H7 (cell line): ENCODE data around the gene SCGB1D1. TPM values are rescaled to one million over a fixed set of nuclear protein-coding genes. Genes with fewer than 3 reads are reported as not detected.
A peak's percentile ranks its signal among the peaks of the same experiment; 100 is the strongest.
"Not testable (repeated sequence)": the region's sequence is repeated elsewhere in the genome, so short reads cannot be mapped to it uniquely, and the experiment has no call there.

ENCODE experiments used
- DNase-seq: peaks from one replicate; pipeline ENCODE4 v3.0.0; 2012
- H3K27me3 ChIP-seq: 2 replicates; pipeline ENCODE4 v1.6.0; 2011; ENCODE audit warnings: mild to moderate bottlenecking, low read length; ENCODE audit not compliant: control insufficient read depth, insufficient read depth
- H3K36me3 ChIP-seq: replicated peaks from 2 replicates; pipeline ENCODE4 v1.5.1; 2011; ENCODE audit warnings: low read length; ENCODE audit not compliant: control insufficient read depth, insufficient read depth
- H3K4me3 ChIP-seq: 2 replicates; pipeline ENCODE4 v1.5.1; 2011; ENCODE audit warnings: low read depth, mild to moderate bottlenecking, control low read depth, low read length, moderate library complexity; ENCODE audit not compliant: insufficient read depth
- total RNA-seq: library from RNA; depleted of rRNA; stranded (reverse); fragments of >200 nt; shearing (Covaris generic); gene quantifications from 2 replicates; pipeline ENCODE4 v1.2.3, GENCODE V29; 2014

SCGB1D1 gene
- total RNA-seq, 1 experiment from 2014 or later, result not detected

DNA sequence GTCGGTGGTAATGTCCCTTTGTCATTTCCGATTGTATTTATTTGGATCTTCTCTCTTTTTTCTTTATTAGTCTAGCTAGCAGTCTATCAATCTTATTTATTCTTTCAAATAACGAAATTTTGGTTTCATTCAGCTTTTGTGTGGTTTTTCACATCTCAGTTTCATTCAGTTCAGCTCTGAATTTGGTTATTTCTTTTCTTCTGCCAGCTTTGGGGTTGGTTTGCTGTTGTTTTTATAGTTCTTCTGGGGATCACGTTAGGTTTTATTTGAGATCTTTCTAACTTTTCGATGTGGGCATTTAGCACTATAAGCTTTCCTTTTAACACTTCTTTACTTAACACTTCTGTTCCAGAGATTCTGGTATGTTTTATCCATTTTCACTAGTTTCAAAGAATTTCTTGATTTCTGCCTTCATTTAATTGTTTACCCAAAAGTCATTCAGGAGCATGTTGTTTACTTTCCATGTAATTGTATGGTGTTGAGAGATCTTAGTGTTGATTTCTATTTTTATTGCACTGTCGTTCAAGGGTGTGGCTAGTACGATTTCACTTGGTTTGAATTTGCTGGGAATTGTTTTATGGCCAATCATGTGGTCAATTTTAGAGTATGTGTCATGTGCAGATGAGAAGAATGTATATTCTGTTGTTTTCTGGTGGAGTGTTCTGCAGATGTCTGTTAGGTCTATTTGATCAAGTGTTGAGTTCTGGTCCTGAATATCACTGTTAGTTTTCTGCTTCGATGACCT lies 7.7 kb upstream of the SCGB1D1 start:
- Histone ChIP-seq H3K36me3 (no peaks in the 10 kb centered on the region), H3K4me3 (no peak overlapping the region), H3K27me3 (no peaks in the 10 kb centered on the region)
- no peak for DNase-seq

DNA sequence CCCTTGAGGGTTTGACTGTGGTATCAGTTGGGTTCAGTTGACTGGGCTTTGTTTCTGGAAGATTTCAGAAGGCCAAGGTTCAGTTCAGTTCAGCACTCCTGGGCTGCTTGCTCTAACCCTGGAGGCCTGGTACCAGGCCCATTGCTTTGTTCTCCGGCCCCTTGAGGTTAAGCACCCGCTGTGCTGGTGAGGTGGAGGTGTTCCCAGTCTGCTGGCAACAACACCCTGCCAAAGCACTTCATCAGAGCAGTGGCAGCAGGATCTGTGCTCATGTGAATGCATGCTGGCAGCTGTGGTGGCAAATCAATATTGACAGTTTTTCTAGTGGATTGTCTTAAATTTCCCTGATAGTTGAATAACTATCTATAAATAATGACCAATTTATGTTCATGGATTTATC lies 3.8 kb upstream of the SCGB1D1 start:
- Histone ChIP-seq H3K36me3 (no peaks in the 10 kb centered on the region), H3K4me3 (no peak overlapping the region), H3K27me3 (no peaks in the 10 kb centered on the region)
- DNase-seq, result no peak

DNA sequence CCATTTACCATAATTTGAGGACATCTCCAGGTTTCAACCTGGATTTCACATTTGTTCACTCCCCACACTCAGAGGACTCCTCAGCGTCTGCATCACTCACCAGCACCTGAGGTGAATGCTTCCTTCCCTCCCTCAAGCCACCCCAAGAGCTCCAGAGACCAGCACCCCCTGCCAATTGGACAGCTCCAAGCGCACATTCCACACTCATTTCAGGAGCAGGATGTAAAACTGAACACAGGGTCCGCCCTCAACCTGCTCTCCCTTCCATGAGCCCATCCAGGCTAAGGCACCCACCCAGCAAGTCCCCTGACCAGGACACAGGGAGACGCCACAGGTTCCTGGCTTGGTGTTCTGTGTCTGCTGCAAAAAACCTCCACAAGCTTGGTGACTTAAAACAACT lies 3.9 kb downstream of the SCGB1D1 start:
- H3K36me3 ChIP-seq, result no peaks in the 10 kb centered on the region
- H3K27me3 ChIP-seq, result no peaks in the 10 kb centered on the region
- peak; percentile 32 for DNase-seq
- no peak overlapping the region for H3K4me3 ChIP-seq

DNA sequence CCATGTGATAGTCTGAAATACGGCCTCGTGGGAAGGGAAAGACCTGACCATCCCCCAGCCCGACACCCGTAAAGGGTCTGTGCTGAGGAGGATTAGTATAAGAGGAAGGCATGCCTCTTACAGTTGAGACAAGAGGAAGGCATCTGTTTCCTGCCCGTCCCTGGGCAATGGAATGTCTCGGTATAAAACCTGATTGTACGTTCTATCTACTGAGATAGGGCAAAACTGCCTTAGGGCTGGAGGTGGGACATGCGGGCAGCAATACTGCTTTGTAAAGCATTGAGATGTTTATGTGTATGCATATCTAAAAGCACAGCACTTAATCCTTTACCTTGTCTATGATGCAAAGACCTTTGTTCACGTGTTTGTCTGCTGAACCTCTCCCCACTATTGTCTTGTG lies 5.0 kb downstream of the SCGB1D1 start:
- not testable (repeated sequence) for DNase-seq, H3K4me3 ChIP-seq, H3K27me3 ChIP-seq, H3K36me3 ChIP-seq

DNA sequence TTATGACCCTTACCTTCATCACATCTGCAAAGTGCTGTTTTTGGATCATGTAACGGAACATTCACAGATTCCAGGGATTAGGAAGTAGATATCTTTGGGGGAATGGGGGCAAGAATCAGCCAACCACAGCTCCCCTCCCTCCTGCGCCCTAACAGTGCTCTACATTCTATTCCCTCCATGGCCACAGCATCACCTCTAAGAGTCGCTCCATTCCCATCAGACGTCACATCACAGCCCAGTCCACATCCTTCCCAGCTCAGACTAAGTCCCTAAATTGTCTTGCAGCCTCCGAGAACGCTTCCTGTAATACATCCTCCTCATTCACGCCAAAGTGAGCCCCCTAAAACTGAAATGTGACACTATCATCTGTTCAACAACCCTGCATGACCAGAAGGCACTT lies 5.9 kb downstream of the SCGB1D1 start:
- H3K4me3 ChIP-seq, result no peak overlapping the region
- H3K27me3 ChIP-seq, result no peaks in the 10 kb centered on the region
- no peak for DNase-seq
- no peaks in the 10 kb centered on the region for H3K36me3 ChIP-seq

DNA sequence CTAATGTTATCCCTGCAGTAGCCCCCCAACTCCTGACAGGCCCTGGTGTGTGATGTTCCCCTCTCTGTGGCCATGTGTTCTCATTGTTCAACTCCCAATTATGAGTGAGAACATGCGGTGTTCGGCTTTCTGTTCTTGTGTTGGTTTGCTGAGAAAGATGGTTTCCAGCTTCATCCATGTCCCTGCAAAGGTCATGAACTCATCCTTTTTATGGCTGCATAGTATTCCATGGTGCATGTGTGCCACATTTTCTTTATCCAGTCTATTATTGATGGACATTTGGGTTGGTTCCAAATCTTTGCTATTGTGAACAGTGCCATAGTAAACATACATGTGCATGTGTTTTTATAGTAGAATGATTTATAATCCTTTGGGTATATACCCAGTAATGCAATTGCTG lies 7.4 kb downstream of the SCGB1D1 start:
- not testable (repeated sequence) for H3K36me3 ChIP-seq, DNase-seq, H3K27me3 ChIP-seq, H3K4me3 ChIP-seq

DNA sequence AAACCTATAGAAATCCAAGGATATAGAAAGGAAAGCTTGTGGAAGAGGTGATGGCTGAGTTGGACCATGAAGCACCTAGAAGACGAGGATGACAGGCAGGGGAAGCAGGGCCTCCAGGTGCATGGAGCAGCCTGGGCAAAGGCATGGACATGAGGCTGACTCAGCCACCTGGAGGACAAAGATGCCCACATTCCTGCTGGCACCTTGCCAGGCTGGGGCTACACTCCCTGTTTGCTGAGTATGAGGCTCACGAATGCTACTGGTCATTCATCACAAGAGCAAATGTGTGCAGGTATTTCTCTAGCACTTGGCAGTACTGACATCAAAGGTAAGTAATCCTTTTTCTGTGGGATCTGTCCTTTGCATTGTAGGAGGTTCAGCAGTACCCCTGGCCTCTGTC lies 11.4 kb downstream of the SCGB1D1 start:
- Histone ChIP-seq H3K4me3 (no peak overlapping the region), H3K27me3 (no peaks in the 10 kb centered on the region), H3K36me3 (no peaks in the 10 kb centered on the region)
- no peak for DNase-seq

DNA sequence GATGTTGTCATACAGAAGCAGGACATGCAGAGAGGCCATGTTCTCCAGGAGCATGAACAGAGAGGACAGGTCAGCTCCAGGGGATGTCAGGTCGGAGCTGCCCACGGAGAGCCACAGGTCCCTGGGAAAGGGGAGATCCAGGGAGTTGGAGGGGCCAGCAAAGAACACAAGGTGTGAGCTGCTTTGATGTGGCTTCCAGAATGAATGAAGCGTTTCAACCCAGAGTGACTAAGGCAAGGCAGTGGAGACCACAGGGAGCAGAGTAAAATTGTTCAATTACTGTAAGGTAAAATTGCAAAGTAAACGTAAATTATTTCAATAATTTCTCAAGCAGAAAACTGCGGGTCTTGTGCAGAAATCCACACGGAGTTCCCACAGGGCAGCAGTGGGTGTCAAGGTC lies 12.9 kb downstream of the SCGB1D1 start:
- Histone ChIP-seq H3K36me3 (no peaks in the 10 kb centered on the region), H3K27me3 (no peaks in the 10 kb centered on the region), H3K4me3 (no peak overlapping the region)
- DNase-seq, result no peak

DNA sequence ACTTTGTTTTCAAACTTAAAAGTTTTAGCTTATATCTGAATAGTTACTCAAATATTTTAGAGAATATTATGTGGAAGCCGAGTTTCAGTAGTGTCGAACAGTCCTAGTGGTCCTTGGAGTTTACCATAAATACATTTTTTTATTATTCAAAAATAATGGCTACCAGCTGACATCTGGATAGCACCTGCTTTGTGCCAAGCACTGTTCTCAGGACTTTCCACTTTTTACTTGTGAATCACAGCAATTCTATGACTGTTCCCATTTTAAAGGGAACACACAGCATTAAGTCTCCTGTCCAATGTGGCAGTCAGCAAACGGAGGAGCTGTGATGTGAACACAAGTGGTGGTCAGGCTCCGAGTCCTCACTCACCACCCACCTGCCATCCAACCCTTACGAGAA lies 14.4 kb downstream of the SCGB1D1 start:
- H3K4me3 ChIP-seq, result no peak overlapping the region
- DNase-seq, result no peak

DNA sequence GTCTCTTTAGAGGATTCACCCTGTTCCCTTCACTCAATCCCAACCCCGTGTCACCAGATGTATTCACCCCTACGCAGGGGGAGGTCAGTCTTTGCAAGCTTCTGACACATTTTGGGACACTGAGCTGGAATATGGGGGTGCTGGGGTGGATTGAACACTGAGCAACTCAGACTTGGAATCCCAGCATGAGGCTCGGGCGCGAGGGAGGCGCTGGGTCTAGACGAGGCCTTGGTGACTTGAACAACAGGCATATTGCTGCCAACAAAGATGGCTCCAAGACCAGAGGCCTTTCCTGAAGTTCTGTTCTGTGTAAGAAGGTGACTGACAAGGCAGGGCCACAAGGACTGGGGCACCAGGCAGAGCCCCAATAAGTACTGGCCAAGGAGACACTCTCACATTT lies 15.4 kb downstream of the SCGB1D1 start:
- H3K27me3 ChIP-seq, result no peaks in the 10 kb centered on the region
- no peak overlapping the region for H3K4me3 ChIP-seq
- DNase-seq, result no peak
- no peaks in the 10 kb centered on the region for H3K36me3 ChIP-seq

More for the DNA sequence above, 14.4 kb downstream of the SCGB1D1 start:
- H3K27me3 ChIP-seq, result no peaks in the 10 kb centered on the region
- H3K36me3 ChIP-seq, result no peaks in the 10 kb centered on the region

DNA sequence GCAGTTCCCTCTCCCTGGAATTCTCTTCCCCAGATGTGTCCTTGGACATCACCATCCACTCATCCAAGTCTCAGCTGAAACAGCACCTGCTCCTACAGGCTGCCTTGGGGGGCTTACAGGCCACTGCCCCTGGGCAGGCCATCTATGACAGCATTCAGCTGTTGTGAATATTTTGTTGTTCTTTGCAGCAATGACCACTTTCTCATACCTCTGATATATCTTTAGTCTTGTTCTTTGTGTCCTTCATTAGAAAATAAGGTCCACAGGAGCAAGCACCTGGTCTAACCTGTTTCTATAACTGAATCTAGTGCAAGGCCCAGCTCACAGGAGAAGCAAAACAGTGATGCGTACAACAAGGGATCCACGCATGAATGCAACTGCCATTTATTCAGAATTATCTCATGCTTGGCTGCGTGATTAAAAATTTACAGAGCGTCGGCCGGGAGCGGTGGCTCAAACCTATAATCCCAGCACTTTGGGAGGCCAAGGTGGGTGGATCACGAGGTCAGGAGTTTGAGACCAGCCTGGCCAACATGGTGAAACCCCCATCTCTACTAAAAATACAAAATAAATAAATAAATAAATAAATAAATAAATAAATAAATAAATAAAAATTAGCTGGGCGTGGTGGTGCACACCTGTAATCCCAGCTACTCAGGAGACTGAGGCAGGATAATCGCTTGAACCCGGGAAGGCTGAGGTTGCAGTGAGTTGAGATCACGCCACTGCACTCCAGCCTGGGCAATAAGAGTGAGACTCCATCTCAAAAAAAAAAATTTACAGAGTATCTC lies 16.5 kb downstream of the SCGB1D1 start:
- H3K27me3 ChIP-seq, H3K36me3 ChIP-seq, H3K4me3 ChIP-seq, DNase-seq: not testable (repeated sequence)

DNA sequence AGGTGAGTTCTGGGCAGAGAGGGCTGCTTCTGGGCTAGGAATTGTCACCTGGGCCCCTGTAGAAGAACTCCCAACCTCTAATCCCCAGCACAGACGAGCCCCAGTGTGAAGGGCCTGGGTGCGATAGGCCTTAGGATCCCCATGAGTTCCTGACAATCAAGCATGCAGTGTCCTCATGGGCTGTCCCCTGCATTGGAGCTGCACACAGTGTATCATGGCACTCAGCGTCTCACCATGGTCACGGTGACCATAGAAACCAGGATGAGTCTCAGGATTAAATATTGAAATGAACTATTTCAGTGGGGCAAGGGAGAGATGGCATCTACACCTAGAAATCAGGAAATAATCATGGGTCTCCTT lies 18.7 kb downstream of the SCGB1D1 start:
- Histone ChIP-seq H3K36me3 (no peaks in the 10 kb centered on the region), H3K4me3 (no peak overlapping the region), H3K27me3 (no peaks in the 10 kb centered on the region)
- no peak for DNase-seq

DNA sequence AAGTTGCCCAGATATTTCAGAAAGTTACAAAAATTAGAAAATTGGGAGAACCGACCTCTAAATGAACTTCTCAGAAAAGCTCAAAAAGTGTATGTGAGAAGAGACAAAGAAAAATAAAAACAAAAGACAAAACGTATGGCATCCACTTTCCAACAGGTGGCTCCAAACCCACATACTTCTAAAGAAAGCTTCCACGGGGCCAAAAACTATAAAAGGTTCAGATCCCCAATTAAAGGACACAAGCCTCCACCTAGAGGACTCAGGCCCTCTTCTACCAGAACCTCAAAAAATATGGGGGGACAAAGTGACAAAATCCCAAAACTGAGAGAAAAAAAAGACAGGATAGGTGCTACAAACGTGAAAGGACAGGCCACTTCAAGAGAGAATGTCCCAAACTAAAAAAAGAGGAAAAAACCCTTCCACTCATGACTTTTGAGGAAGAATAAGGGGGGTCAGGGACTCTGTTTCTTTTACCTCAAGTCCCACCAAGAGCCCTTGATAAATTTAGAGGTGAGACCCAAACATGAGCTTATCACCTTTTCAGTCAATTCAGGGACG lies 27.3 kb downstream of the SCGB1D1 start:
- no peak overlapping the region for H3K4me3 ChIP-seq
- DNase-seq, result peak; percentile 32
- no peaks in the 10 kb centered on the region for H3K27me3 ChIP-seq
- H3K36me3 ChIP-seq, result no peaks in the 10 kb centered on the region

DNA sequence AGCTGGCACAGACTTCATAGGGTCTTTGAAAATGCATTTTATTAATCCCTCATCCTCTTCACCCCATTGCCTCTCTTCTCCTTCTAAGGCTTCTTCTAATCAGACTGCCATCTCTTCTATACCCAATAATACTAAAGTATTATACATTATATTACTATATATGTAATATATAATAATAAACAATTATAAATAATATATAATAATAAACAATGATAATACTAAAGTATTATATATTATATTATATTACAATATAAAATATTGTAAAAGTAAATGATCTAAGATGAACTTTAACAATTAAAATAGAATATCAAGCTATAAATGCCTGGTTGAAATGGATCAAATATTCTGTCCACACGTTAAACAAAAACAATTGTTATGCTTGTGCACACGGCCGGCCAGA lies 31.5 kb downstream of the SCGB1D1 start:
- no peaks in the 10 kb centered on the region for H3K27me3 ChIP-seq
- no peaks in the 10 kb centered on the region for H3K36me3 ChIP-seq
- no peak for DNase-seq
- H3K4me3 ChIP-seq, result no peak overlapping the region

DNA sequence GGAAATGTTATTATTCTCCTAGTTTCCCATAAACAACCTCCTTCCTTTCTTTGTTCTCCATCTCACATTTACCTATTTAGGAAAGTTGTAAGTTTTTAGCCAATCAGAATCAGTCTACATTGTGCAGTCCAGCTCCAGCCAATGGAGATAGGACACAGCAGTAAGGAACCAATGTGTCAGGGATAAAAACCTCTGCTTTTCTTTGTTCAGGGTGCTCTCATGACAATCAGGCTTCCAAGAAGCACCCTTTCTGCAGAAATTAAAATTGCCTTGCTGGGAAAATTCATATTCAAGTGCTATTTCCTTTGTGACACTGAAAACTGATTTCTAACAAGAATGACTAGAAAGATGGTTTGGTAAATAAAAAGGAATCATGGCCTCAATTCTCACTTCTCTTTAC lies 33.1 kb downstream of the SCGB1D1 start:
- no peaks in the 10 kb centered on the region for H3K36me3 ChIP-seq
- H3K27me3 ChIP-seq, result no peaks in the 10 kb centered on the region
- no peak for DNase-seq
- no peak overlapping the region for H3K4me3 ChIP-seq
